H1 (cell line): Measurements from ENCODE around the gene COLQ. TPM values are rescaled to one million over a fixed set of nuclear protein-coding genes. Genes with fewer than 3 reads are reported as not detected.

ENCODE experiments used
- CTCF ChIA-PET: fragments of 300-600 bp; sonication (Branson Sonifier 250); formaldehyde crosslinking; loops from one replicate; lab custom pipeline; 2021; ENCODE audit not compliant: partially characterized antibody; lab: Charles Lee
- POLR2A ChIA-PET: fragments of 300-600 bp; sonication (Branson Sonifier 250); formaldehyde crosslinking; loops from one replicate; lab custom pipeline; 2021; ENCODE audit warnings: inconsistent platforms; ENCODE audit not compliant: partially characterized antibody; lab: Charles Lee
- DNase-seq, 2 experiments: peaks; one replicate each; pipeline versions ENCODE4 v3.0.0 to v3.0.0-alpha.2; 2010 to 2022; ENCODE audit warnings: low spot score in 2 of 2, low read depth in 1 of 2, mixed read lengths in 1 of 2
- FAIRE-seq: peaks from 2 replicates; lab custom pipeline; 2011; peaks lifted over from hg19 to GRCh38; lab: Jason Lieb, UNC
- H2AFZ ChIP-seq: 2 replicates; pipeline ENCODE4 v1.8.1; 2012; ENCODE audit warnings: low read length, inconsistent platforms
- H2AK5ac ChIP-seq: 2 replicates; pipeline ENCODE4 v1.6.1; 2013; ENCODE audit warnings: low read depth, low read length
- H2BK120ac ChIP-seq: replicated peaks from 2 replicates; pipeline ENCODE3; 2013; ENCODE audit warnings: low read depth, low read length, inconsistent platforms
- H2BK12ac ChIP-seq: 2 replicates; pipeline ENCODE4 v1.6.1; 2013; ENCODE audit warnings: low read depth, low read length
- H2BK15ac ChIP-seq: 2 replicates; pipeline ENCODE4 v1.6.1; 2013; ENCODE audit warnings: low read length
- H2BK20ac ChIP-seq: 2 replicates; pipeline ENCODE4 v1.6.1; 2013; ENCODE audit warnings: low read length
- H2BK5ac ChIP-seq: 2 replicates; pipeline ENCODE4 v1.6.1; 2013; ENCODE audit warnings: low read depth, low read length
- H3K14ac ChIP-seq: 2 replicates; pipeline ENCODE4 v1.6.1; 2013; ENCODE audit warnings: inconsistent platforms; ENCODE audit not compliant: insufficient read length
- H3K18ac ChIP-seq: 2 replicates; pipeline ENCODE4 v1.6.1; 2013; ENCODE audit warnings: low read length; ENCODE audit errors: extremely low read depth
- H3K23ac ChIP-seq: 2 replicates; pipeline ENCODE4 v1.6.1; 2013; ENCODE audit warnings: inconsistent platforms; ENCODE audit not compliant: insufficient read length
- H3K23me2 ChIP-seq: 2 replicates; pipeline ENCODE4 v1.6.1; 2013; ENCODE audit warnings: low read depth, low read length
- H3K27ac ChIP-seq: 2 replicates; pipeline ENCODE4 v1.6.1; 2011; ENCODE audit warnings: low read depth, low read length, inconsistent platforms
- H3K27me3 ChIP-seq, 4 experiments: replicated peaks in 1 of 4; 1 replicate in 1 of 4; 2 replicates in 3 of 4; pipeline versions ENCODE4 v1.6.1 to v1.8.1; 2011 to 2013; ENCODE audit warnings: low read length in 3 of 4, mild to moderate bottlenecking in 3 of 4, inconsistent platforms in 2 of 4, mixed read lengths in 2 of 4, moderate library complexity in 1 of 4; ENCODE audit not compliant: control insufficient read depth in 3 of 4, insufficient read depth in 3 of 4; ENCODE audit errors: extremely low read depth in 1 of 4
- H3K36me3 ChIP-seq, 4 experiments: 2 replicates each; pipeline versions ENCODE4 v1.6.1 to v1.8.1; 2011 to 2013; ENCODE audit warnings: mild to moderate bottlenecking in 4 of 4, low read length in 3 of 4, moderate library complexity in 2 of 4, control low read depth in 1 of 4, inconsistent platforms in 1 of 4; ENCODE audit not compliant: insufficient read depth in 4 of 4, control insufficient read depth in 2 of 4
- H3K4ac ChIP-seq: replicated peaks from 2 replicates; pipeline ENCODE3; 2013; ENCODE audit warnings: low read length, low read depth, mixed read lengths, inconsistent platforms; ENCODE audit not compliant: insufficient read length
- H3K4me1 ChIP-seq, 4 experiments: replicated peaks in 1 of 4; 1 replicate in 1 of 4; 2 replicates in 3 of 4; pipeline versions ENCODE4 v1.6.1 to v1.8.1; 2011 to 2013; ENCODE audit warnings: low read length in 3 of 4, inconsistent platforms in 2 of 4, mixed read lengths in 1 of 4; ENCODE audit not compliant: insufficient read depth in 4 of 4, control insufficient read depth in 3 of 4
- H3K4me2 ChIP-seq, 2 experiments: 2 replicates each; pipeline versions ENCODE4 v1.6.1 to v1.8.1; 2011 to 2013; ENCODE audit warnings: low read depth in 2 of 2, low read length in 2 of 2, control low read depth in 1 of 2, inconsistent platforms in 1 of 2, mild to moderate bottlenecking in 1 of 2; ENCODE audit not compliant: insufficient read depth in 1 of 2
- H3K4me3 ChIP-seq, 4 experiments: fragments of 200-600, 300-600 bp in 1 of 4; sonication (generic), shearing (Covaris generic), sonication (Bioruptor Twin) in 1 of 4; 2 replicates each; pipeline versions ENCODE4 v1.5.1 to v1.8.1; 2011 to 2016; ENCODE audit warnings: low read length in 4 of 4, low read depth in 3 of 4, control low read depth in 2 of 4, inconsistent platforms in 2 of 4, mild to moderate bottlenecking in 2 of 4, mixed read lengths in 1 of 4, moderate library complexity in 1 of 4; ENCODE audit not compliant: insufficient read depth in 2 of 4; ENCODE audit errors: extremely low read depth in 1 of 4
- H3K56ac ChIP-seq: replicated peaks from 2 replicates; pipeline ENCODE3; 2013; ENCODE audit warnings: low read depth, mild to moderate bottlenecking, mixed read lengths, low read length, inconsistent platforms; ENCODE audit not compliant: insufficient read length
- H3K79me1 ChIP-seq: 2 replicates; pipeline ENCODE4 v1.6.1; 2013; ENCODE audit warnings: low read depth, low read length, control low read depth
- H3K79me2 ChIP-seq, 2 experiments: 2 replicates each; pipeline versions ENCODE4 v1.6.1 to v1.8.1; 2012 to 2013; ENCODE audit warnings: low read length in 2 of 2, mild to moderate bottlenecking in 2 of 2, inconsistent platforms in 1 of 2; ENCODE audit not compliant: insufficient read depth in 2 of 2, control insufficient read depth in 1 of 2
- H3K9ac ChIP-seq, 4 experiments: replicated peaks in 1 of 4; 1 replicate in 1 of 4; 2 replicates in 3 of 4; pipeline versions ENCODE4 v1.6.1 to v1.8.1; 2011 to 2013; ENCODE audit warnings: low read depth in 3 of 4, low read length in 3 of 4, control low read depth in 2 of 4, mild to moderate bottlenecking in 2 of 4, moderate library complexity in 2 of 4, inconsistent platforms in 1 of 4; ENCODE audit errors: extremely low read depth in 1 of 4
- H3K9me3 ChIP-seq, 2 experiments: 2 replicates each; pipeline versions ENCODE4 v1.6.1 to v1.8.1; 2012 to 2013; ENCODE audit warnings: mild to moderate bottlenecking in 2 of 2, moderate library complexity in 2 of 2, control low read depth in 1 of 2, inconsistent platforms in 1 of 2, low read depth in 1 of 2, low read length in 1 of 2, mixed read lengths in 1 of 2; ENCODE audit not compliant: insufficient read depth in 2 of 2
- H4K20me1 ChIP-seq, 2 experiments: replicated peaks in 1 of 2; 2 replicates each; pipeline versions ENCODE3 to v1.8.1; 2011 to 2013; ENCODE audit warnings: inconsistent platforms in 2 of 2, low read length in 2 of 2, mild to moderate bottlenecking in 1 of 2; ENCODE audit not compliant: insufficient read depth in 2 of 2, control insufficient read depth in 1 of 2
- H4K5ac ChIP-seq: 2 replicates; pipeline ENCODE4 v1.6.1; 2013; ENCODE audit warnings: low read length, low read depth, mixed read lengths, inconsistent platforms; ENCODE audit not compliant: insufficient read length
- H4K8ac ChIP-seq: 2 replicates; pipeline ENCODE4 v1.8.0; 2013; ENCODE audit warnings: mild to moderate bottlenecking, moderate library complexity, low read length, inconsistent platforms; ENCODE audit not compliant: insufficient read depth; ENCODE audit errors: extremely low read depth
- H4K91ac ChIP-seq: replicated peaks from 2 replicates; pipeline ENCODE3; 2013; ENCODE audit warnings: low read length, mixed read lengths, inconsistent platforms; ENCODE audit not compliant: insufficient read length
- CBX8 ChIP-seq: fragments of 300-800, 300-1000 bp; sonication (generic); IDR thresholded peaks from 2 replicates; pipeline ENCODE4 v1.7.1; 2016; ENCODE audit warnings: low read depth, low read length, borderline replicate concordance
- CTBP2 ChIP-seq: IDR thresholded peaks from 2 replicates; pipeline ENCODE4 v1.7.0; 2011; ENCODE audit warnings: borderline replicate concordance, mild to moderate bottlenecking, moderate library complexity, mixed read lengths, low read length; ENCODE audit not compliant: insufficient read depth, insufficient read length
- CTCF ChIP-seq, 3 experiments: IDR thresholded peaks; 1 replicate in 2 of 3; 2 replicates in 1 of 3; pipeline versions ENCODE4 v1.5.1 to v1.6.1; 2011; ENCODE audit warnings: low read length in 3 of 3, mild to moderate bottlenecking in 3 of 3, inconsistent platforms in 2 of 3, low read depth in 1 of 3, moderate library complexity in 1 of 3; ENCODE audit not compliant: insufficient read depth in 1 of 3; ENCODE audit errors: control extremely low read depth in 1 of 3
- NRF1 ChIP-seq: IDR thresholded peaks from 2 replicates; pipeline ENCODE4 v1.6.1; 2011; ENCODE audit warnings: mild to moderate bottlenecking, low read depth, low read length, improper control_type of control experiment
- RAD21 ChIP-seq, 2 experiments: IDR thresholded peaks in 1 of 2; conservative IDR thresholded peaks in 1 of 2; 2 replicates each; pipeline ENCODE4 v1.6.1; 2011; ENCODE audit warnings: low read depth in 2 of 2, low read length in 2 of 2, improper control_type of control experiment in 1 of 2, inconsistent platforms in 1 of 2, mild to moderate bottlenecking in 1 of 2, moderate library complexity in 1 of 2
- WGBS, 2 experiments: shearing (Covaris generic) in 1 of 2; methylation state at CpG; one replicate each; pipeline versions ENCODE4 v1.1.6 to v1.1.7; 2013 to 2015; ENCODE audit warnings: low lambda C conversion rate in 2 of 2, mixed read lengths in 2 of 2, inconsistent platforms in 1 of 2, low coverage in 1 of 2, missing lambda C conversion rate in 1 of 2; ENCODE audit not compliant: insufficient replicate concordance in 2 of 2, insufficient coverage in 1 of 2, insufficient read length in 1 of 2; ENCODE audit errors: extremely low coverage in 1 of 2, missing lambda C conversion rate in 1 of 2; 5-methylcytosine and 5-hydroxymethylcytosine counted together
- polyA plus RNA-seq, 7 experiments: library from polyadenylated mRNA; depleted of rRNA in 3 of 7; stranded (reverse) in 5 of 7; unstranded in 2 of 7; fragments of >200 nt in 5 of 7; fragments of 200-250 nt in 2 of 7; gene quantifications; 1 replicate in 5 of 7; 2 replicates in 1 of 7; 4 replicates in 1 of 7; pipeline versions ENCODE4 v1.2.1 to v1.2.3, GENCODE V29; 2011 to 2013; ENCODE audit warnings: missing spikeins in 2 of 7, mixed read lengths in 2 of 7
- total RNA-seq: library from RNA; stranded (reverse); fragmentation: NEBNext Ultra II Directional; extraction: Animal tissue kit (Norgen Biotek cat#: 25700); gene quantifications from 2 replicates; pipeline ENCODE4 v1.2.1, GENCODE V29; 2021

COLQ gene
- total and polyA plus RNA-seq, 2 of the 8 experiments (the other 6 are each of a cell fraction or from before 2014, with no cell fraction given): 1.5 to 1.9 TPM

DNA sequence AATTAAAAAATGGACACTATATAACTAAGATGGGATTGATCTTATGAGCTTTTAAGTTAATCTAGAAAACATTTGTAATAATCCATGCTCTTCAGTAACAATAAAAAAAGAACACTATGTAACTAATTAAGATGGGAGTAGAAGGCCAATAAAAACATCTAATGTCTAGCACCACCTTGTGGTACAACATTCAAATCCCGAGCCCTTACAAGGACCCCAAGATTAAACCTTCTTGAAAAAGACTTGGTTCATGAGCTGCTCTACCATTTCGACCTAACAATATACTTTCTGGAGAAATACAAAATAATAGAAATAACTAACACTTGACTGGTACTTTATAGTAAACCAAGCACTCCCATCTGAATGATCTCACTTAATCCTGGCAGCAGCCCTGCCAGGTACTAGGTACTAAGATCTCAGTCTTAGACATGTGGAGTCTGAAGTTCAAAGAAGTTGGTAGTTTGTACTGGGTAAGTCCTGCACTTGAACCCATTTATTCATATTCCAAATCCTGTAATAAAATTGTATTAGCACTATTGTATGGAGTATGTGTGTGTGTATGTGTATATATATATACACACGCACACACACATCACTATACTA is 116.0 kb downstream of the COLQ start:
- H3K4me1 ChIP-seq: no peaks in the 10 kb centered on the region
- no peak overlapping the region for H4K5ac ChIP-seq
- no peaks in the 10 kb centered on the region for H3K23me2 ChIP-seq
- H2BK15ac ChIP-seq: no peak overlapping the region
- H4K91ac ChIP-seq: no peak overlapping the region
- no peak overlapping the region for H4K8ac ChIP-seq
- H4K20me1 ChIP-seq: no peaks in the 10 kb centered on the region
- no peak for FAIRE-seq
- H2BK12ac ChIP-seq: no peak overlapping the region
- H3K23ac ChIP-seq: no peak overlapping the region
- no peak overlapping the region for H3K4ac ChIP-seq
- no peak overlapping the region for H2BK5ac ChIP-seq
- no peak overlapping the region for H3K14ac ChIP-seq
- H3K18ac ChIP-seq: no peak overlapping the region
- no peak overlapping the region for H3K4me3 ChIP-seq
- H3K9ac ChIP-seq: no peak overlapping the region
- no peaks in the 10 kb centered on the region for H3K79me2 ChIP-seq
- no peak overlapping the region for H2BK20ac ChIP-seq
- 48% methylated on average over 3 of the region's 3 CpGs; no CpG with 5 or more reads in 1 of the 2 experiments for WGBS, 2 experiments
- CTCF ChIA-PET: interaction anchor here (0.6 to 8.1 kb wide), 65 partner anchors 9 to 818 kb away, joined by 3 to 227 read pairs (median 4); partner anchors contain the start of genes CAPN7 and SH3BP5
- H3K4me2 ChIP-seq: no peak overlapping the region
- peaks cover 0 to 3% (median 0%) of the 10 kb centered on the region in 4 experiments; a peak in 1 of 8 replicates for H3K36me3 ChIP-seq
- no peak for DNase-seq
- POLR2A ChIA-PET: interaction anchor here (0.9 to 1.3 kb wide), 2 partner anchors 138 to 140 kb away, joined by 4 to 5 read pairs; no protein-coding TSS in a partner anchor
- H3K27me3 ChIP-seq: no peaks in the 10 kb centered on the region
- H3K27ac ChIP-seq: no peak overlapping the region
- H2AFZ ChIP-seq: no peak overlapping the region
- H3K79me1 ChIP-seq: no peaks in the 10 kb centered on the region
- H3K9me3 ChIP-seq: no peaks in the 10 kb centered on the region
- H2BK120ac ChIP-seq: no peak overlapping the region
- no peak overlapping the region for H2AK5ac ChIP-seq
- TF ChIP-seq CBX8 (no peak), NRF1 (no peak), RAD21 (IDR thresholded peaks at IDR 0.05 in 1 of 2, conservative IDR thresholded peaks at IDR 0.05 in 1 of 2; ENCODE audit: low read depth in 2 of 2, low read length in 2 of 2) (peak; percentile 69 to 71), CTCF (IDR thresholded peaks at IDR 0.05; ENCODE audit: control extremely low read depth in 1 of 3, insufficient read depth in 1 of 3, low read depth in 1 of 3, low read length in 3 of 3) (peak in 2 of 3 experiments; percentile 58 to 59; a peak in 3 of 4 replicates), CTBP2 (no peak)
- H3K56ac ChIP-seq: no peak overlapping the region
